HG03175 (cell line): ENCODE results near the gene FBXL5.

Experiments used
- ATAC-seq: cut with Tn5 transposase; IDR thresholded peaks from one replicate; pipeline ENCODE4 v1.9.1; 2021; ENCODE audit warnings: mild to moderate bottlenecking, moderate library complexity; ENCODE audit not compliant: unreplicated experiment

The FBXL5 gene

DNA sequence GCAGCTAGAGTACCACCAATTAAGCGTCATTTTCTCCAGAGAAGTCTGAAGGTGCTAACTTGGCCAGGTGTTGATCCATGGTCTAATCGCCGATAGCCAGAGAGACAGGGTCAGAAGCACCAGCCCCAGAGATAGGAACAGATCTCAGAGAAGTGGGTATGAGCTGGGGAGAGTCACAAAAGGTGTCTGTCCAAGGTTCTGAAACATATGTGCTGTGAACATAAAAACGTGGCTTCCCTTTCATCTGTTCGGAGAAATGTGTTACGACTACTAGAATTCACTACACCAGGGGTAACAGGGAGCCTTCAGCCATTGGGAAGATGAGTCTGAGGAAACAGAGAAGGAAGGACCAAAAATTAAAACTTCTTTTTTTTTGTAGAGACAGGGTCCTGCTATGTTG, 91.3 kb downstream of the FBXL5 start:
- no peak for ATAC-seq

DNA sequence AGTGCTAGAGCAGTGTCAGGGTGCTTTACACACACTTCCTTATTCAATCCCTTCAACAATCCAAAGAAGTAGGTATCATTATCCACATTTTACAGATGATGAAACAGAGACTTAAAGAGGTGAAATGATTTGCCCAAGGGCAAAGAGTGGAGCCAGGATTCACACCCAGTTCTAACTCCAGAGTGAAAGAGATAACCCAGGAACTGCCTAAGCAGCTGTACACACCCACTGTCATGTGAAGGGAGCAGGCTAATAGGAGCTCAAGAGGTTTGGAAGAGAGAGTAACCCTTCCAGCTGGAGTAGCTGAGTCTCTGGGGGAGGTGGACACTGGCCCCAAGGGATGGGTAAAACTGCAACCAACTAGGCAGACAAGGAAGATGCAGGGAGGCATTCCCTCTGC, 92.5 kb downstream of the FBXL5 start:
- no peak for ATAC-seq

DNA sequence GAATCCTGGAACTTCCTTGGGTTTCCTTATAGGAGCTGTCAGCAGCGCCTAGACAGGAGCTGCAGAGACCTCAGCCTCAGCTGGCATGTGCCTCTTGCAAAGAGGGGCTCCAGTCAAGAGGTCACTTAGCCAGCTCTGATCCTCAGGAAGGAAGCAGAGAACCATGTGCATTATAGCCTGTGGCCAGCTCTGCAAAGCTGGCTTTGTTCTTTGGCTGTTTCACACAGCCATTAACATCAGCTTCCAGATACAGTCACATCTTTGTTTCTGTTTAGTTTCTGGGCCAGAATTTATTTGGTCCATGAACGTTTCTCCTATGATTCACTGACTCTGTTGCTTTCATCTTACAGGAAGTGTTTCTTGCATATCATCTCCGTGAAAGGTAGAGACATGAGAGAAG, 93.0 kb downstream of the FBXL5 start:
- no peak for ATAC-seq

DNA sequence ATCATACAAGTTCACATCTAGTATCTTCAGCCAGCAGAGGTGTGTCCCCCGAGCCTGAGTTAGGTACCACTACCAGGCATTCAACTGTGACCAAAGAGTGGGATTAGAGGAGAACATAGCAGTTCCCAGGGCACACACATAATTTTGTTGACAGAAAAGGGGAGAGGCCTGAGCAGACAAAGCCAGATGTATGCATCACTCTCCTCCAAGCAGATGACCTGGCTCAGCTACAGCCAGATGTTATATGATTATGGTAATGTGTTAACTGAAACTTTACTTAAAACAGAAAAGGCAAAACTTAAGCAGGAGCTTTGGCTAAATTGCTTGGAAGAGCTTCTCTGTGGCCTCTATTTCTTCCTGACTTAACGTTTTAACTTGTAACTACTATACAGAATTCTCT, 96.6 kb downstream of the FBXL5 start:
- no peak for ATAC-seq

DNA sequence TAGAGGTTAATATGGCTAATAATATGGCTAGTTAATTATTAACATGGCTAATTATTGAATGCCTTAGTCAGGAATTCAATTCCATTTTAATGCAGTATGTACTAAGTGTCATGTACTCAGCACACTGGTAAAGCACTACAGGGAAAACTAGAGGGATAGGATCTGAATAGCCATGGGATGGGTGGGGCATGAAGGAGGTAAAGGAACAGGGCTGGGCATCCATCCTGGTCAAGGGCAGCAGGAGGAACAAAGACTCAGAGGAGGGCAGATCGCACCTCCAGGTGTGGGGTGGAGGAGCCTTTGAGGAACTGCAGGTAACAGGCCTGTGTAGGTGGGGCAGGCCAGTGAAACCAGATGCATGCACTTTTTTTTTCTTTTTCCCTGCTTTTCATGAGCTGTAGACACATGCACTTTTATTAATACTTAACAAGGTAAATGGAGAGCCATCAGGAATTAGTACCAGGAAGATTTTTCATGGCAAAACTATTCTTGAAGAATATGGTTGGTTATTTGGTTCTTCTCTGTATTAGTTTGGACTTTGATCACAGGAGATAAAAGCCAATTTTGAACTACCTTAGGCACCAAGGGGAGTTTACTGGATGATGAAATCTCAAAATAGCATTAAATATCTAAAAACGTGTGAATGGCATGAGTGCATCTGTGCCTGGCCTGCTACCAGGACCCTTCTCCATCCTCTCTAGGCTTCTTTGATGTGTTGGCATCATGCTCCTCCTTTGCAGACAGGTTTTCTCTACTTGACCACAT, 97.2 kb downstream of the FBXL5 start:
- ATAC-seq = no peak

DNA sequence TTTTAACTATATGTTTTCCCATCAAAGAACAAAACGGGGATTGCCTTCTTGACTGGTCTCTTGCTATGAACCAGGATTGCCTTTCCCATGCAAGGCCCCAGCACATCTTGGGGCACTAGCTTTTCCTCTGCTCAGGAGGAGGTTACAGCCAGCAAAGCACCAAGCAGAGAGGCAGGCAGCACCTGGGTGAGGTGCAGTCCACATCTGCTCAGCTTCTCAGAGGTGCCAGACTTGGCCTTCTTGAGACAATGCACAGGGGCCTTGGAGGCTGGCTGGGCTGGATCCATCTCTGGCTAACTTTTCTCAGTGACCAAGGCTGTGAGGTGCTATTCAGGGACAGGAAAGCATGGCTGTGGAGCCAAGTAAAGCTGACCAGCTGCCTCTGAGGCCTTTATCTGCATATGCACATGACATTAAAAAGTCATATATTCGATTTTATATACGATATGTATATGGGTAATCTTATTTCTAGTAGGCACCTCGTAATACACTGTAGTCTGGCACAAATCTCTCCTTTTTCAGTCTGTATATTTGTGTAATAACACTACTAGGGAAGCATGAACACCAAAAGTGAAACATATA, 98.6 kb downstream of the FBXL5 start:
- ATAC-seq = no peak
